Ovary (tissue), 3 donors: Measurements from ENCODE around the gene USP17L20.
"Not testable (repeated sequence)": the region's sequence is repeated elsewhere in the genome, so short reads cannot be mapped to it uniquely, and the experiment has no call there.

Experiments used
- EP300 ChIP-seq: sonication (generic); formaldehyde crosslinking; IDR thresholded peaks from one replicate; pipeline ENCODE4 v1.6.1; 2017; ENCODE audit warnings: antibody characterized with exemption
- POLR2A ChIP-seq: fragments of 450-650 bp; IDR thresholded peaks from one replicate; pipeline ENCODE4 v1.6.1; 2017; ENCODE audit warnings: antibody characterized with exemption, mild to moderate bottlenecking, moderate library complexity
- TF ChIP-seq, protein P1 (sequence below), 3 donors: fragments of 450-650 bp in 2 of 3; fragments of 200-600 bp in 1 of 3; IDR thresholded peaks; one replicate each; pipeline versions ENCODE4 v1.5.1 to v1.8.0; 2016 to 2022; ENCODE audit warnings: antibody characterized with exemption in 3 of 3, mild to moderate bottlenecking in 1 of 3
- donor health status: DM: no; HTN: no; CAD: no.

DNA sequence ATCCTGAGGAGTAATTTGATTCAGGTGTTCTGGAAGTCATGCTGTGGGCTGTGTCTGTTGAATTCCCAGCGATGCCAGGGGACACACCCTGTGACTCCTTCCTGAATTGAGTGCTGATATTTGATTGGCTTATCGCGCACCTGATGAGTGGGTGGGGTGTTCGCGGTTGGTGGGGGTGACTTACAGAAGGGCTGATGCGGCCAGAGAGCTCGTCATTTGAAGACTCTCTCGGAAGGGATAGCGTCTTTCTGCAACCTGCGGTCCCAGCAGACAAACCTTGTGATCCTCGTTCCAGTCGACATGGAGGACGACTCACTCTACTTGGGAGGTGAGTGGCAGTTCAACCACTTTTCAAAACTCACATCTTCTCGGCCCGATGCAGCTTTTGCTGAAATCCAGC, 23.8 kb upstream of the USP17L20 start, which contains the start of gene USP17L15:
- TF ChIP-seq, protein P1, sequence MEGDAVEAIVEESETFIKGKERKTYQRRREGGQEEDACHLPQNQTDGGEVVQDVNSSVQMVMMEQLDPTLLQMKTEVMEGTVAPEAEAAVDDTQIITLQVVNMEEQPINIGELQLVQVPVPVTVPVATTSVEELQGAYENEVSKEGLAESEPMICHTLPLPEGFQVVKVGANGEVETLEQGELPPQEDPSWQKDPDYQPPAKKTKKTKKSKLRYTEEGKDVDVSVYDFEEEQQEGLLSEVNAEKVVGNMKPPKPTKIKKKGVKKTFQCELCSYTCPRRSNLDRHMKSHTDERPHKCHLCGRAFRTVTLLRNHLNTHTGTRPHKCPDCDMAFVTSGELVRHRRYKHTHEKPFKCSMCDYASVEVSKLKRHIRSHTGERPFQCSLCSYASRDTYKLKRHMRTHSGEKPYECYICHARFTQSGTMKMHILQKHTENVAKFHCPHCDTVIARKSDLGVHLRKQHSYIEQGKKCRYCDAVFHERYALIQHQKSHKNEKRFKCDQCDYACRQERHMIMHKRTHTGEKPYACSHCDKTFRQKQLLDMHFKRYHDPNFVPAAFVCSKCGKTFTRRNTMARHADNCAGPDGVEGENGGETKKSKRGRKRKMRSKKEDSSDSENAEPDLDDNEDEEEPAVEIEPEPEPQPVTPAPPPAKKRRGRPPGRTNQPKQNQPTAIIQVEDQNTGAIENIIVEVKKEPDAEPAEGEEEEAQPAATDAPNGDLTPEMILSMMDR (IDR thresholded peaks at IDR 0.05): not testable (repeated sequence)
- not testable (repeated sequence) for TF ChIP-seq POLR2A, EP300
